Measurements from ENCODE around the gene MARCHF4. TPM values are rescaled to one million over a fixed set of nuclear protein-coding genes. Genes with fewer than 3 reads are reported as not detected.

Gene MARCHF4
- total RNA-seq, 1 experiment from 2014 or later: 0.26 TPM

DNA sequence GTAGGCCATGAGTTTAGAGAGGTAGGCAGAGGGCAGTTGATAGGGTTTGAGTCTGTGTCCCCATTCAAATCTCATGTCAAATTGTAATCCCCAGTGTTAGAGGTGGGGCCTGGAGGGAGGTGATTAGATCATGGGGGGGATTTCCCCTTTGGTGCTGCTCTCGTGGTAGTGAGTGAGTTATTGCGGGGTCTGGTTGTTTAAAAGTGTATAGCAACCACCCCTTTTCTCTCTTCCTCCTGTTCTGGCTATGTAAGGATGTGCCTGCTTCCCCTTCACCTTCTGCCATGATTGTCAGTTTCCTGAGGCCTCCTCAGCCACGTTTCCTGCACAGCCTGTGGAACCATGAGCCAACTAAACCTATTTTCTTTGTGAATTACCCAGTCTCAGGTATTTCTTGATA is 25.5 kb downstream of the MARCHF4 start:
- H3K36me3 Mint-ChIP-seq (ENCODE audit: insufficient read depth in 1 of 3, low read depth in 3 of 3): no peaks in the 10 kb centered on the region; a peak in 1 of 7 replicates
- Histone ChIP-seq H2BK15ac (ENCODE audit: low read depth, low read length) (no peak overlapping the region), H2BK120ac (ENCODE audit: low read depth, low read length, poor library complexity, severe bottlenecking) (no peak overlapping the region), H3K27me3 (ENCODE audit: insufficient read depth, low read length) (no peaks in the 10 kb centered on the region), H3K4ac (ENCODE audit: low read depth, low read length) (no peak overlapping the region), H2BK5ac (ENCODE audit: insufficient read length, low read length) (no peak overlapping the region), H3T11ph (ENCODE audit: low read length) (no peak overlapping the region), H3K23ac (ENCODE audit: insufficient read length, low read depth, low read length) (no peak overlapping the region), H4K91ac (ENCODE audit: insufficient read length, low read depth, low read length) (no peak overlapping the region), H4K20me1 (ENCODE audit: control insufficient read depth, insufficient read depth, insufficient read length) (no peaks in the 10 kb centered on the region), H3K4me2 (ENCODE audit: insufficient read depth, insufficient read length, low read length) (no peak overlapping the region), H3K79me1 (ENCODE audit: insufficient read depth, low read depth, low read length, poor library complexity, severe bottlenecking) (no peaks in the 10 kb centered on the region), H3K4me1 (ENCODE audit: insufficient read depth, low read length) (peaks cover 17% of the 10 kb centered on the region), H3K27ac (ENCODE audit: insufficient read length, low read depth, low read length) (no peak overlapping the region), H3K23me2 (ENCODE audit: insufficient read length, low read depth, low read length, poor library complexity, severe bottlenecking) (no peaks in the 10 kb centered on the region), H2AFZ (ENCODE audit: low read length) (no peak overlapping the region), H3K9ac (ENCODE audit: extremely low read depth, insufficient read length, low read length) (no peak overlapping the region), H2AK5ac (ENCODE audit: insufficient read length, low read length) (no peak overlapping the region), H3K14ac (ENCODE audit: insufficient read depth, low read length) (no peak overlapping the region), H3K9me3 (ENCODE audit: control insufficient read depth, low read depth, low read length) (no peaks in the 10 kb centered on the region), H4K5ac (ENCODE audit: insufficient read length, low read depth, low read length) (no peak overlapping the region), H3K79me2 (ENCODE audit: insufficient read depth, low read length) (no peaks in the 10 kb centered on the region), H3K56ac (ENCODE audit: insufficient read length, low read depth, low read length) (no peak overlapping the region), H2BK12ac (ENCODE audit: insufficient read length, low read depth, low read length) (no peak overlapping the region), H3K18ac (ENCODE audit: insufficient read length, low read depth, low read length) (no peak overlapping the region), H2BK20ac (ENCODE audit: low read depth, low read length, poor library complexity, severe bottlenecking) (no peak overlapping the region), H4K8ac (replicated peaks; ENCODE audit: insufficient read length, low read depth, low read length) (no peak overlapping the region)
- DNase-seq: no peak
- no peak for TF ChIP-seq CTCF (conservative IDR thresholded peaks at IDR 0.05)
- H3K4me1 Mint-ChIP-seq: peaks cover 57 to 65% of the 10 kb centered on the region in 2 experiments
- H3K27ac Mint-ChIP-seq: no peak overlapping the region
- H3K9me3 Mint-ChIP-seq: no peaks in the 10 kb centered on the region
- H3K4me3 Mint-ChIP-seq: no peak overlapping the region
- no CpG with 5 or more reads among the region's 3 CpGs for WGBS (ENCODE audit: extremely low coverage, insufficient read length, low lambda C conversion rate)
- H3K27me3 Mint-ChIP-seq (ENCODE audit: low read depth): peaks cover 7% of the 10 kb centered on the region
